Chondrocyte (in vitro differentiated cells): ENCODE results near the gene SPAG9. TPM values are rescaled to one million over a fixed set of nuclear protein-coding genes. Genes with fewer than 3 reads are reported as not detected.

Source experiments
- DNase-seq: peaks from one replicate; pipeline ENCODE4 v3.0.0; 2021; ENCODE audit warnings: mixed read lengths, low spot score
- H3K27ac Mint-ChIP-seq: one replicate; pipeline ENCODE4 v1.8.0; 2021; ENCODE audit warnings: mild to moderate bottlenecking, moderate library complexity, mixed read lengths; ENCODE audit not compliant: unreplicated experiment
- H3K27me3 Mint-ChIP-seq: 2 replicates; pipeline ENCODE4 v1.8.0; 2021; ENCODE audit warnings: low read depth, mixed read lengths
- H3K36me3 Mint-ChIP-seq: 2 replicates; pipeline ENCODE4 v1.8.0; 2021; ENCODE audit warnings: low read depth, mixed read lengths
- H3K4me1 Mint-ChIP-seq: 2 replicates; pipeline ENCODE4 v1.8.0; 2021; ENCODE audit warnings: low read depth, mild to moderate bottlenecking, mixed read lengths
- H3K4me3 Mint-ChIP-seq: one replicate; pipeline ENCODE4 v1.8.0; 2021; ENCODE audit warnings: mild to moderate bottlenecking, moderate library complexity, mixed read lengths; ENCODE audit not compliant: unreplicated experiment
- H3K9me3 Mint-ChIP-seq: 2 replicates; pipeline ENCODE4 v1.8.0; 2021; ENCODE audit warnings: low read depth, mixed read lengths
- total RNA-seq: library from RNA; stranded (reverse); gene quantifications from 3 replicates; pipeline ENCODE4 v1.2.1, GENCODE V29; 2021
- TF ChIP-seq, protein P1 (sequence below): fragments of 200-600 bp; sonication (generic); IDR thresholded peaks from 2 replicates; pipeline ENCODE4 v1.5.0; 2021; ENCODE audit warnings: antibody characterized with exemption, mild to moderate bottlenecking, moderate library complexity

Gene SPAG9
- total RNA-seq, 1 donor from 2014 or later = 92.7 TPM

DNA sequence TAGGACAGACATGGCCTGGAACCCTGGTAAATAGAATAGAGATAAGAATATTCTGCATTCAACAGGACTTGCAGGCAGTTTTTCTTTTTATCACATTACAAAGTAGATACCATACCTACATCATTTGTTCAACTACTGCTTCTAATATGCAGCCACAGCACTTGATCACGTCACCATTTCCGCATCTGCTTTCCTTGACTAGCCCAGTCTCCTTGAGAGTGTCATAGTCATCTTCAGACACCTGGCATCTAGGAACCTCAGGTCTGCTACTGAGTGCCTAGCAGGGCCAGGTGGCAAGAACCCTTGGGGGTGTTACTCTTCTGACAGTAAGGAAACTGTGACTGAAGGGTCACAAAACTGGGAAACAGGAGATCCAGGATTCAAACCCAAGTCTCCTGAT, 161.3 kb downstream of the SPAG9 start:
- Mint-ChIP-seq H3K4me3 (no peak overlapping the region), H3K4me1 (peaks cover 21% of the 10 kb centered on the region), H3K9me3 (no peaks in the 10 kb centered on the region), H3K36me3 (peaks cover 6% of the 10 kb centered on the region), H3K27me3 (no peaks in the 10 kb centered on the region), H3K27ac (no peak overlapping the region)
- peak; percentile 8 for DNase-seq
- TF ChIP-seq, protein P1, sequence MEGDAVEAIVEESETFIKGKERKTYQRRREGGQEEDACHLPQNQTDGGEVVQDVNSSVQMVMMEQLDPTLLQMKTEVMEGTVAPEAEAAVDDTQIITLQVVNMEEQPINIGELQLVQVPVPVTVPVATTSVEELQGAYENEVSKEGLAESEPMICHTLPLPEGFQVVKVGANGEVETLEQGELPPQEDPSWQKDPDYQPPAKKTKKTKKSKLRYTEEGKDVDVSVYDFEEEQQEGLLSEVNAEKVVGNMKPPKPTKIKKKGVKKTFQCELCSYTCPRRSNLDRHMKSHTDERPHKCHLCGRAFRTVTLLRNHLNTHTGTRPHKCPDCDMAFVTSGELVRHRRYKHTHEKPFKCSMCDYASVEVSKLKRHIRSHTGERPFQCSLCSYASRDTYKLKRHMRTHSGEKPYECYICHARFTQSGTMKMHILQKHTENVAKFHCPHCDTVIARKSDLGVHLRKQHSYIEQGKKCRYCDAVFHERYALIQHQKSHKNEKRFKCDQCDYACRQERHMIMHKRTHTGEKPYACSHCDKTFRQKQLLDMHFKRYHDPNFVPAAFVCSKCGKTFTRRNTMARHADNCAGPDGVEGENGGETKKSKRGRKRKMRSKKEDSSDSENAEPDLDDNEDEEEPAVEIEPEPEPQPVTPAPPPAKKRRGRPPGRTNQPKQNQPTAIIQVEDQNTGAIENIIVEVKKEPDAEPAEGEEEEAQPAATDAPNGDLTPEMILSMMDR = no peak

DNA sequence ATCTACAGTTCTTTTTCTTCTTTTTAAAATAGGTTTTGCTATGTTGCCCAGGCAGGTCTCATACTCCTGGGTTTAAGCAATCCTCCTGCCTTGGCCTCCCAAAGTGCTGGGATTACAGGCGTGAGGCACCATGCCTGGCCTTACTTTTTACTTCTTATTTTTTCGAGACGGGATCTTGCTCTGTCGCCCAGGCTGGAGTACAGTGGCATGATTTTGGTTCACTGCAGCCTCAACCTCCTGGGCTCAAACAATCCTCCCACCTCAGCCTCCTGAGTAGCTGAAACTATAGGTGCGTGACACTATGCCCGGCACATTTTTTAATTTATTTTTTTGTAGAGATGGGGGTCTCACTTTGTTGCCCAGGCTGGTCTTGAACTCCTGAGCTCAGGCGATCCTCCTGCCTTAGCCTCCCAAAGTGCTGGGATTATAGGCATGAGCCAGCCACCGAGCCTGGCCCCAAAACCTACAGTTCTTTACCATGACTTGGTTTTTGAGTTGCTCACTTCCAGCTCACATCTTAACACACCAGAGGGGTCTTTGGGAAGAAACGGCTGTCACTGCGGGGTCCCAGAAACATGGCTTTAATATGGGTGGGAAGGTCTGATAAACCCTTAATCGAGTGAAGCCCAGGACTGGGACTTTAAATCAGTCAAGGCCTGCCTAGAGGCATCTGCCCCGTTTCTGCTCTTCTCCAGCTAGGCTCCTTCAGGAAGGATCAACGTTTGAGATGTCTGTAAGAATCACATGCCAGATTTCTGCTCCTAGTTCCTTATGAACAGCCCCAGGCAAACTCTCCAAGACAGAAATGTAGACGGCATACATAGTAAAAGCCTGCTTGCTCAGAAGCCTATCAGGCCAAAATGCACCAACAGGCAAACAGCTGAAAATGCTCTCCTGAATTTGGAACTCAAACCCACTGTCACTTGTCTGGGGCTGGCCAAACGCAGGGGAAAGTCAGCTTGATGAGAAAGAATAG, 162.8 kb downstream of the SPAG9 start:
- Mint-ChIP-seq H3K9me3 (no peaks in the 10 kb centered on the region), H3K4me3 (no peak overlapping the region), H3K27me3 (no peaks in the 10 kb centered on the region), H3K36me3 (peaks cover 4% of the 10 kb centered on the region), H3K4me1 (peaks cover 28% of the 10 kb centered on the region), H3K27ac (no peak overlapping the region)
- TF ChIP-seq, protein P1 = no peak
- DNase-seq = peak; percentile 8

DNA sequence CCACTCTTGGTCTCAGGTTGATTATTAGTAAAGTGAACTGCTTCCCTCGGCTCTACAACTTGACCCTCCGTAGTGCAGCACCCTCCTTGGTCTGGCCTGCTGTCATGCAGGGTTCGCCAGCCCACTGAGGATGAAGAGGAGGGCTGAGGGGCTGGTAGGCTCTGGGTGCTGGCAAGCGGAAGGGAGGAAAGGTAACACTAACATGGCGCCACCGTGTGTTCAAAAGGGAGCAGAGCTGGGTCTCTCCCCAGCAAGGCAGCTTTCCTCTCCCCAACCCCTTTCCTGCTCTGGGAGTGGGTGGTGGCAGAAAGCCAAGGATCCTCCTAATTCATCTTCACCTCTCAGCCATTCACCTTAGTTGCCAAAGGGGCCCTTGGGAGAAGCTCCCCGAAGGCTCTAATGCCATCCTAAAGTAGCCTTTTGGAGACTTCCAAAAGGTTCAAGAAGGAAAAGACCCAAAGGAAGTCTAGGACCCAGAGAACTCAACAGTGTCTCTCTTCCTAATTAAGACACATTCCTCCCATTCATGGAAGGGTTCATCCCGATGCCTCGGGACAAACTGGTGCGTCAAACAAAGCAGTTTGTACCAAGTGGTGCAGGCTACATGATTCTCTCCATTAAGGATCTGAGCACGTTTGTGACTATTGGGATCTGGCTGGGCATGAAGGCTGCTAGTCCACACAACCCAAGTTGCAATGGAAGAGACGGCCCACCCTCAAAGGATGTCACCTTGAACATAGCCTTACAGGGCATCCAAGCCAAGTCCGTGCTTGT, 163.7 kb downstream of the SPAG9 start:
- Mint-ChIP-seq H3K4me3 (no peak overlapping the region), H3K27me3 (no peaks in the 10 kb centered on the region), H3K27ac (no peak overlapping the region), H3K36me3 (peaks cover 4% of the 10 kb centered on the region), H3K4me1 (peaks cover 29% of the 10 kb centered on the region), H3K9me3 (no peaks in the 10 kb centered on the region)
- DNase-seq = peak; percentile 82
- TF ChIP-seq, protein P1 = peak; percentile 86

DNA sequence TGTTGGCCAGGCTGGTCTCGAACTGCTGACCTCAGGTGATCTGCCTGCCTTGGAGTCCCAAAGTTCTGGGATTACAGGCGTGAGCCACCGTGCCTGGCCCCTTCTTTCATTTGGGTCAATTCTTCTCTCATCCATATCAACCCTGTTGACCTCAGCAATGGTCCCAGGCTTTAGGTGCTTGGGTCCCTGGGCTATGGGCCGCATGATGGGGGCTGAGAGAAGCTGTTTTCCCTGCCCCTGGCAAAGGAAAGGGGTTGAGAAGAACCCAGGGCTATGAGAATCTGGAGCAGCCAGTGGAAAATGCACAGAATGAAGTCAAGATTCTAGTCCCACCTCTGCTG, 164.3 kb downstream of the SPAG9 start:
- H3K36me3 Mint-ChIP-seq = peaks cover 4% of the 10 kb centered on the region
- H3K27ac Mint-ChIP-seq = no peak overlapping the region
- H3K4me3 Mint-ChIP-seq = no peak overlapping the region
- TF ChIP-seq, protein P1 = no peak
- H3K4me1 Mint-ChIP-seq = peaks cover 33% of the 10 kb centered on the region
- H3K9me3 Mint-ChIP-seq = no peaks in the 10 kb centered on the region
- no peaks in the 10 kb centered on the region for H3K27me3 Mint-ChIP-seq
- DNase-seq = peak; percentile 28

DNA sequence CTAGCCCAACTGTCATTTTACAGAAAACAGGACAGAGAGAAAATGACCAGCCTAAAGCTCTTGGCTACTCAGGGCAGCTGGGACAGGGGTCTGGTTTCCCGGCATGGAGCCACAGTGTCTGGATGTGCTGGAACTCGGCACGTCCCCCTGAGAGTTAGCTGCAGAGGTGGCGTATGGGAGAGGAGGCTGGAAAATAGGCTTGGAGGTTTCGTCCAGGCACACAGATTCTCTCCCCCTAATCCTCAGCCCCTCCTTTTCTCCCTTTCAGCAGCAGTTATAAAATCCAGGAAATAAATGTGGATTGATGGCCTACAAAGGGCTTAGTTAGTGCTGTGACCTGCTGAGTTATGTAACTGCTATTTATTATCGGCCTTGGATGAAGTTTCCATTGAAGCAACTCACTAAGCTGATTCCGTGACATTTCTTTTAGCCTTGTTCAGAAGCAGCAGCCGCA, 165.0 kb downstream of the SPAG9 start:
- TF ChIP-seq, protein P1 = no peak
- H3K9me3 Mint-ChIP-seq = no peaks in the 10 kb centered on the region
- peaks cover 4% of the 10 kb centered on the region for H3K36me3 Mint-ChIP-seq
- DNase-seq = peak; percentile 51
- no peak overlapping the region for H3K4me3 Mint-ChIP-seq
- H3K27me3 Mint-ChIP-seq = no peaks in the 10 kb centered on the region
- H3K27ac Mint-ChIP-seq = peak overlapping the region; percentile 49
- peaks cover 38% of the 10 kb centered on the region for H3K4me1 Mint-ChIP-seq
